Measurements from ENCODE around the gene PPP4R2.

- TF ChIP-seq CTCF (IDR thresholded peaks at IDR 0.05) = no peak
- TF ChIP-seq POLR2A (IDR thresholded peaks at IDR 0.05) = no peak
Observed at GRCh38 chr3:72969766-72970165, 26.8 kb upstream of the PPP4R2 start.
